SK-N-SH treated with all-trans-retinoic acid at 6 μM for 48 hours (cell line): ENCODE results near the gene SNAP91.
"Not testable (repeated sequence)": the region's sequence is repeated elsewhere in the genome, so short reads cannot be mapped to it uniquely, and the experiment has no call there.

Source experiments
- ARNTL ChIP-seq: fragments of 450-650 bp; formaldehyde crosslinking; IDR thresholded peaks from 2 replicates; pipeline ENCODE4 v1.5.0; 2020; ENCODE audit warnings: low read depth, mild to moderate bottlenecking, moderate library complexity, borderline replicate concordance
- BACH2 ChIP-seq: fragments of 250-450 bp; sonication (Bioruptor Pico); IDR thresholded peaks from 2 replicates; pipeline ENCODE4 v1.9.0; 2021; ENCODE audit warnings: mild to moderate bottlenecking, borderline replicate concordance
- RARB ChIP-seq: fragments of 250-450 bp; sonication (Bioruptor Pico); IDR thresholded peaks from 2 replicates; pipeline ENCODE4 v1.8.0; 2021; ENCODE audit warnings: mild to moderate bottlenecking, moderate library complexity
- ZC3H10 ChIP-seq: fragments of 250-450 bp; sonication (Bioruptor Pico); IDR thresholded peaks from 2 replicates; pipeline ENCODE4 v1.5.1; 2021; ENCODE audit warnings: mild to moderate bottlenecking, moderate library complexity
- ZFP30 ChIP-seq: fragments of 450-650 bp; formaldehyde crosslinking; IDR thresholded peaks from 2 replicates; pipeline ENCODE4 v1.5.0; 2022; ENCODE audit warnings: mild to moderate bottlenecking, moderate library complexity
- ZNF70 ChIP-seq: fragments of 450-650 bp; formaldehyde crosslinking; IDR thresholded peaks from 2 replicates; pipeline ENCODE4 v1.5.0; 2020; ENCODE audit warnings: mild to moderate bottlenecking, moderate library complexity
- ZNF8 ChIP-seq: fragments of 450-650 bp; formaldehyde crosslinking; IDR thresholded peaks from 2 replicates; pipeline ENCODE4 v1.5.0; 2020; ENCODE audit warnings: mild to moderate bottlenecking, moderate library complexity
- TF ChIP-seq, protein P1 (sequence below): fragments of 250-450 bp; sonication (Bioruptor Pico); IDR thresholded peaks from 2 replicates; pipeline ENCODE4 v1.8.0; 2021; ENCODE audit warnings: low read depth, mild to moderate bottlenecking, moderate library complexity, borderline replicate concordance
- TF ChIP-seq, protein P2 (sequence below): fragments of 250-450 bp; sonication (Bioruptor Pico); IDR thresholded peaks from 2 replicates; pipeline ENCODE4 v1.5.0; 2020; ENCODE audit warnings: mild to moderate bottlenecking, moderate library complexity
- TF ChIP-seq, protein P3 (sequence below): fragments of 250-450 bp; sonication (Bioruptor Pico); IDR thresholded peaks from 2 replicates; pipeline ENCODE4 v1.8.0; 2020; ENCODE audit warnings: mild to moderate bottlenecking, moderate library complexity, borderline replicate concordance

DNA sequence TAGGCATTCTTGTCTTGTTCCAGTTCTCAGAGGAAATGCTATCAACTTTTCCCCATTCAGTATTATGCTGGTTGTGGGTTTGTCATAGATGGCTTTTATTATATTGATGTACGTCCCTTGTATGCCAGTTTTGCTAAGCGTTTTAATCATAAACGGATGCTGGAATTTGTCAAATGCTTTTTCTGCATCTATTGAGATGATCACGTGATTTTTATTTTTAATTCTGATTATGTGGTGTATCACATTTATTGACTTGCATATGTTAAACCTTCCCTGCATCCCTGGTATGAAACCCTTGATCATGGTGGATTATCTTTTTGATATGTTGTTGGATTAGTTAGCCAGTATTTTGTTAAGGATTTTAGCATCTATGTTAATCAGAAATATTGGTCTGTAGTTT lies 79.0 kb downstream of the SNAP91 start:
- TF ChIP-seq ARNTL (CRISPR knock-in tag); ZNF70; BACH2 (CRISPR knock-in tag); RARB; ZNF8 (CRISPR knock-in tag); ZFP30 (CRISPR knock-in tag); ZC3H10 (CRISPR knock-in tag): not testable (repeated sequence)
- TF ChIP-seq, protein P1, sequence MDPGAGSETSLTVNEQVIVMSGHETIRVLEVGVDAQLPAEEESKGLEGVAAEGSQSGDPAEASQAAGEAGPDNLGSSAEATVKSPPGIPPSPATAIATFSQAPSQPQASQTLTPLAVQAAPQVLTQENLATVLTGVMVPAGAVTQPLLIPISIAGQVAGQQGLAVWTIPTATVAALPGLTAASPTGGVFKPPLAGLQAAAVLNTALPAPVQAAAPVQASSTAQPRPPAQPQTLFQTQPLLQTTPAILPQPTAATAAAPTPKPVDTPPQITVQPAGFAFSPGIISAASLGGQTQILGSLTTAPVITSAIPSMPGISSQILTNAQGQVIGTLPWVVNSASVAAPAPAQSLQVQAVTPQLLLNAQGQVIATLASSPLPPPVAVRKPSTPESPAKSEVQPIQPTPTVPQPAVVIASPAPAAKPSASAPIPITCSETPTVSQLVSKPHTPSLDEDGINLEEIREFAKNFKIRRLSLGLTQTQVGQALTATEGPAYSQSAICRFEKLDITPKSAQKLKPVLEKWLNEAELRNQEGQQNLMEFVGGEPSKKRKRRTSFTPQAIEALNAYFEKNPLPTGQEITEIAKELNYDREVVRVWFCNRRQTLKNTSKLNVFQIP (CRISPR knock-in tag): not testable (repeated sequence)
- TF ChIP-seq, protein P2, sequence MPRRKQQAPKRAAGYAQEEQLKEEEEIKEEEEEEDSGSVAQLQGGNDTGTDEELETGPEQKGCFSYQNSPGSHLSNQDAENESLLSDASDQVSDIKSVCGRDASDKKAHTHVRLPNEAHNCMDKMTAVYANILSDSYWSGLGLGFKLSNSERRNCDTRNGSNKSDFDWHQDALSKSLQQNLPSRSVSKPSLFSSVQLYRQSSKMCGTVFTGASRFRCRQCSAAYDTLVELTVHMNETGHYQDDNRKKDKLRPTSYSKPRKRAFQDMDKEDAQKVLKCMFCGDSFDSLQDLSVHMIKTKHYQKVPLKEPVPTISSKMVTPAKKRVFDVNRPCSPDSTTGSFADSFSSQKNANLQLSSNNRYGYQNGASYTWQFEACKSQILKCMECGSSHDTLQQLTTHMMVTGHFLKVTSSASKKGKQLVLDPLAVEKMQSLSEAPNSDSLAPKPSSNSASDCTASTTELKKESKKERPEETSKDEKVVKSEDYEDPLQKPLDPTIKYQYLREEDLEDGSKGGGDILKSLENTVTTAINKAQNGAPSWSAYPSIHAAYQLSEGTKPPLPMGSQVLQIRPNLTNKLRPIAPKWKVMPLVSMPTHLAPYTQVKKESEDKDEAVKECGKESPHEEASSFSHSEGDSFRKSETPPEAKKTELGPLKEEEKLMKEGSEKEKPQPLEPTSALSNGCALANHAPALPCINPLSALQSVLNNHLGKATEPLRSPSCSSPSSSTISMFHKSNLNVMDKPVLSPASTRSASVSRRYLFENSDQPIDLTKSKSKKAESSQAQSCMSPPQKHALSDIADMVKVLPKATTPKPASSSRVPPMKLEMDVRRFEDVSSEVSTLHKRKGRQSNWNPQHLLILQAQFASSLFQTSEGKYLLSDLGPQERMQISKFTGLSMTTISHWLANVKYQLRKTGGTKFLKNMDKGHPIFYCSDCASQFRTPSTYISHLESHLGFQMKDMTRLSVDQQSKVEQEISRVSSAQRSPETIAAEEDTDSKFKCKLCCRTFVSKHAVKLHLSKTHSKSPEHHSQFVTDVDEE (CRISPR knock-in tag): not testable (repeated sequence)
- TF ChIP-seq, protein P3, sequence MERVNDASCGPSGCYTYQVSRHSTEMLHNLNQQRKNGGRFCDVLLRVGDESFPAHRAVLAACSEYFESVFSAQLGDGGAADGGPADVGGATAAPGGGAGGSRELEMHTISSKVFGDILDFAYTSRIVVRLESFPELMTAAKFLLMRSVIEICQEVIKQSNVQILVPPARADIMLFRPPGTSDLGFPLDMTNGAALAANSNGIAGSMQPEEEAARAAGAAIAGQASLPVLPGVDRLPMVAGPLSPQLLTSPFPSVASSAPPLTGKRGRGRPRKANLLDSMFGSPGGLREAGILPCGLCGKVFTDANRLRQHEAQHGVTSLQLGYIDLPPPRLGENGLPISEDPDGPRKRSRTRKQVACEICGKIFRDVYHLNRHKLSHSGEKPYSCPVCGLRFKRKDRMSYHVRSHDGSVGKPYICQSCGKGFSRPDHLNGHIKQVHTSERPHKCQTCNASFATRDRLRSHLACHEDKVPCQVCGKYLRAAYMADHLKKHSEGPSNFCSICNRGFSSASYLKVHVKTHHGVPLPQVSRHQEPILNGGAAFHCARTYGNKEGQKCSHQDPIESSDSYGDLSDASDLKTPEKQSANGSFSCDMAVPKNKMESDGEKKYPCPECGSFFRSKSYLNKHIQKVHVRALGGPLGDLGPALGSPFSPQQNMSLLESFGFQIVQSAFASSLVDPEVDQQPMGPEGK (CRISPR knock-in tag): not testable (repeated sequence)
